B cell (primary cell): Measurements from ENCODE around the gene PSMB3.

Source experiments
- CTCF ChIP-seq: fragments of 200-600 bp; IDR thresholded peaks from one replicate; pipeline ENCODE4 v1.8.0; 2022; ENCODE audit warnings: antibody characterized with exemption, mild to moderate bottlenecking
- EZH2 ChIP-seq: IDR thresholded peaks from 2 replicates; pipeline ENCODE4 v1.6.1; 2012; ENCODE audit warnings: borderline replicate concordance, low read depth, mild to moderate bottlenecking, moderate library complexity, low read length; ENCODE audit not compliant: insufficient read depth, poor library complexity, severe bottlenecking

GRCh38 chr17:38705523-38705802 lies 47.1 kb upstream of the PSMB3 start:
- TF ChIP-seq CTCF (no peak), EZH2 (no peak)
